Gastrocnemius medialis (tissue), 4 donors: Measurements from ENCODE around the gene AUNIP. TPM values are rescaled to one million over a fixed set of nuclear protein-coding genes. Genes with fewer than 3 reads are reported as not detected.

Experiments used
- ATAC-seq, 2 donors: fragments of 150-250 bp; one replicate each; pipeline ENCODE4 v1.9.1; 2016
- DNase-seq, 2 donors: peaks; one replicate each; pipeline ENCODE4 v3.0.0-alpha.2; 2019
- H3K27ac ChIP-seq, 4 donors: fragments of 200-600 bp; sonication (generic); 1 replicate in 1 of 4; 2 replicates in 3 of 4; pipeline ENCODE4 v1.5.1; 2016 to 2018; ENCODE audit warnings: mild to moderate bottlenecking in 2 of 4, moderate library complexity in 1 of 4
- H3K27me3 ChIP-seq, 3 donors: fragments of 200-600 bp; sonication (generic) in 2 of 3; 1 replicate in 1 of 3; 2 replicates in 2 of 3; pipeline versions ENCODE4 v1.5.1 to v1.6.0; 2016 to 2019; ENCODE audit warnings: mild to moderate bottlenecking in 1 of 3, moderate library complexity in 1 of 3
- H3K36me3 ChIP-seq, 2 donors: fragments of 200-600 bp; sonication (generic) in 1 of 2; one replicate each; pipeline ENCODE4 v1.5.1; 2017 to 2018
- H3K4me1 ChIP-seq, 2 donors: fragments of 200-600 bp; sonication (generic) in 1 of 2; one replicate each; pipeline ENCODE4 v1.5.1; 2016 to 2017; ENCODE audit warnings: mild to moderate bottlenecking in 2 of 2
- H3K4me3 ChIP-seq, 4 donors: fragments of 200-600 bp; sonication (generic) in 3 of 4; 1 replicate in 1 of 4; 2 replicates in 3 of 4; pipeline ENCODE4 v1.5.1; 2016 to 2019; ENCODE audit warnings: mild to moderate bottlenecking in 2 of 4
- H3K9me3 ChIP-seq, 3 donors: fragments of 200-600 bp; sonication (generic) in 2 of 3; 1 replicate in 1 of 3; 2 replicates in 2 of 3; pipeline ENCODE4 v1.5.1; 2016 to 2019
- CTCF ChIP-seq, 5 experiments: fragments of 450-650 bp in 3 of 5; fragments of 200-600 bp in 2 of 5; sonication (generic) in 2 of 5; IDR thresholded peaks in 4 of 5; conservative IDR thresholded peaks in 1 of 5; 1 replicate in 4 of 5; 2 replicates in 1 of 5; pipeline ENCODE4 v1.5.1; 2016 to 2019; ENCODE audit warnings: antibody characterized with exemption in 5 of 5, mild to moderate bottlenecking in 3 of 5, moderate library complexity in 3 of 5
- POLR2A ChIP-seq, 2 donors: fragments of 450-650 bp; IDR thresholded peaks; one replicate each; pipeline ENCODE4 v1.6.1; 2017; ENCODE audit warnings: antibody characterized with exemption in 2 of 2, mild to moderate bottlenecking in 2 of 2, moderate library complexity in 2 of 2
- in situ Hi-C, 4 donors: fragments of 200-750 bp; cut with MboI; loops; one replicate each; pipeline versions ENCODE4 v1.15.0 to v1.8.0; 2017; ENCODE audit warnings: low sequenced_read_pairs in 4 of 4
- intact Hi-C: fragments of 100-400 bp; cut with DNase I; formaldehyde crosslinking; loops from one replicate; pipeline ENCODE4 v1.15.1; 2023; ENCODE audit warnings: low total_unique reads
- total RNA-seq, 4 donors: library from RNA; depleted of rRNA; stranded (reverse); fragments of >200 nt; gene quantifications; one replicate each; pipeline versions ENCODE4 v1.1.0 to v1.2.3, GENCODE V29; 2016

Gene AUNIP
- total RNA-seq, 4 donors from 2014 or later, result not detected

DNA sequence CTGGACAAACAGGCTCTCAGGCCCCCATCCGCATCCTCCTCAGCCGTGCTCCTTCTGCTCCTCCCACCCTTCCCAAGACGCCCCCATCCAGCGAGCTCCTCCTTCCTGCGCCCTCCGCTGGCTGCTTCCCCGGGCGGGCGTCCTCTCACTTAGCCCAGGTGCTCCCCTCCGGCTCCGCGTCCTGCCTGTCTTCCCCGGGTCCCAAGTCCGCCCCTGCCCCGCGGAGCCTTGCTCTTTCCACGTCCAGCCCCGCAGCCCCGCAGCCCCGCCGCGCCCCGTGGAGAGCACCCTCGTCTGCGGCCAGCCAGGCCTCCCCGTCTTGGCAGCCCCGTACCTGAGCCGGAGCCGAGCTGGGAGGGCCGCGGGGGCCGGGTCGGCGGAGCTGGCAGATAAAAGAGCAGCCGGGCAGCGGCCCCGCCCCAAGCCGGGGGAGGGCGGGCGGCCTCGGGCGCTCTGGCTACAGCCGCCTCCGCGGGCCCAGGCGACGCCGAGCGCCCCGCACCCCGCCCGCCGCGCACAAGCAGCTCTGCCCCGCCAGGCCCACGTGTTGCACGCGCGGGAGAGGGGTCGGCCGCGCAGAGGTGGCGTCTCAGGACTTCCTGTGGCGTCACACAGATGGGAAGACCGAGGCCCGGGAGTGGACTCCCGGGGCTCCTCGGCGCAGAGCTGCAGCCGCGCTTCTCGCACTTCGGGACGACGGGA lies 16.0 kb upstream of the AUNIP start, which contains the start of gene PAQR7:
Gene PAQR7, minus strand, starts transcription at position 555 of the 702 bp plus-strand sequence. CDS start 11,869 bp downstream, outside the sequence.
- in situ Hi-C loops, result loop anchor here in 2 of 4 donors (25.0 kb wide), 2 partner anchors 262 to 287 kb away; partner anchors contain the start of genes C1orf232 (in 1 of the 2), FAM110D (in 1 of the 2), ZNF593 (in 1 of the 2) and ZNF593OS (in 1 of the 2)
- ATAC-seq (peak; percentile 74), DNase-seq (peak; percentile 37 to 54)
- peak within 1 kb of the TSS; percentile 64 to 78 (median 71) for H3K4me3 ChIP-seq
- intact Hi-C loops, result no loop called here
- H3K36me3 ChIP-seq, result no peaks in the 10 kb centered on the region
- TF ChIP-seq POLR2A (IDR thresholded peaks at IDR 0.05), result peak; percentile 32 to 43
- TF ChIP-seq CTCF (IDR thresholded peaks at IDR 0.05 in 4 of 5, conservative IDR thresholded peaks at IDR 0.05 in 1 of 5), result no peak
- peak within 1 kb of the TSS; percentile 43 to 73 (median 58) for H3K27ac ChIP-seq
- H3K4me1 ChIP-seq, result peaks cover 6 to 8% of the 10 kb centered on the region in 2 donors
- no peaks in the 10 kb centered on the region for H3K9me3 ChIP-seq
- no peaks in the 10 kb centered on the region for H3K27me3 ChIP-seq

DNA sequence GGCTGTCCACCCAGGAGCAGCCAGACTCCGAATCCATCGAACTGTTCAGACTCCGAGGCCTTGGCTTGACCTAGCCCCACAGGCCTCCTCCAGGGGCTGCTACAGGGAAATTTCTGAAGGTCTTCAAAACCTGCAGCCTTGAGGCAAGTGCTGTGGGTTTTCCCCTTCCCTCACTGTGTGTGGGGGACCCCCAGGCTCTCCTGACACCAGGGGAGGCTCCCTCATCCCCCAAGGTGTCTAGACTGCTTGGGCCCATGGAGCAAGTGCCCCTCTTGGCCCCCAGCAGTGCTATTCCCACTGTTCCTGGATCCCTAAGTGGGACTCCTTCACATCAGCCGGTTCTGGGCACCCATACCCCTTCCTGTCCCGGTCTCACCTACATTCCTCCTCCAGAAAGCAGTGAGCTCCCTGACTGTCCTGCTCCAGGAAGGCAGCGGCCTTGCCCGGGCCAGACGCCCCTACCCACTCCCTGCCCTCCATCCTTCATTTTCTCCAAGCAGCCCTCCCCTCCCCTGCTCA lies 15.4 kb upstream of the AUNIP start:
- TF ChIP-seq CTCF (IDR thresholded peaks at IDR 0.05 in 4 of 5, conservative IDR thresholded peaks at IDR 0.05 in 1 of 5) (no peak), POLR2A (IDR thresholded peaks at IDR 0.05) (no peak)
- Histone ChIP-seq H3K9me3 (no peaks in the 10 kb centered on the region), H3K4me1 (peaks cover 6 to 8% of the 10 kb centered on the region in 2 donors), H3K27me3 (no peaks in the 10 kb centered on the region), H3K4me3 (peak overlapping the region; percentile 64 to 78 (median 71)), H3K27ac (peak overlapping the region in 3 of 4 donors; percentile 56 to 73 (median 60)), H3K36me3 (no peaks in the 10 kb centered on the region)
- DNase-seq (no peak), ATAC-seq (peak in 1 of 2 donors; percentile 10)
- in situ Hi-C loops, result loop anchor here in 2 of 4 donors (25.0 kb wide), 2 partner anchors 263 to 288 kb away; partner anchors contain the start of genes C1orf232 (in 1 of the 2), FAM110D (in 1 of the 2), ZNF593 (in 1 of the 2) and ZNF593OS (in 1 of the 2)
- intact Hi-C loops, result no loop called here

DNA sequence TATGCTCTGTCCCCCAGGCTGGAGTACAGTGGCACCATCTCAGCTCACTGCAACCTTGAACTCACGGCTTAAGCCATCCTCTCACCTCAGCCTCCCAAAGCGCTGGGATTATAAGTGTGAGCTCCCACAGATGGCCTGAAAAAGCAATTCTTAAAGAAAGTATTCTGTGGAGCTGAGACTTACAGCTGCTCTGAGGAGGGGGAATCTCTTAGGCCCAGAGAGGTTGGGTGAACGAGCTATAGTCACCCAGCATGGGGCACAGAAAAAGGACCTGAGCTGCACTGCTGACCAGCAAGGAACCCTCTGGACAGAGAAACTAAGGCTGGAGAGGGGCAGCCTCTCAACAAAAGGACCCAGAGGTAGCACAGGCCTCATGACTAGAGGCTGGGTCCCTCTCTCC lies 15.0 kb upstream of the AUNIP start:
- no peak for TF ChIP-seq POLR2A (IDR thresholded peaks at IDR 0.05)
- no peak for TF ChIP-seq CTCF (IDR thresholded peaks at IDR 0.05 in 4 of 5, conservative IDR thresholded peaks at IDR 0.05 in 1 of 5)
- Histone ChIP-seq H3K36me3 (no peaks in the 10 kb centered on the region), H3K9me3 (no peaks in the 10 kb centered on the region), H3K27ac (peak overlapping the region in 1 of 4 donors; percentile 60), H3K4me3 (peak overlapping the region in 1 of 4 donors; percentile 75), H3K27me3 (no peaks in the 10 kb centered on the region), H3K4me1 (peaks cover 6 to 8% of the 10 kb centered on the region in 2 donors)
- ATAC-seq (no peak), DNase-seq (no peak)
- intact Hi-C loops, result no loop called here
- in situ Hi-C loops, result no loop called here

- H3K4me3 ChIP-seq, result no peak overlapping the region
- H3K9me3 ChIP-seq, result no peaks in the 10 kb centered on the region
- no peaks in the 10 kb centered on the region for H3K27me3 ChIP-seq
- intact Hi-C loops (no loop called here), in situ Hi-C loops (no loop called here)
- H3K36me3 ChIP-seq, result no peaks in the 10 kb centered on the region
- H3K4me1 ChIP-seq, result peaks cover 6 to 8% of the 10 kb centered on the region in 2 donors
- no peak for ATAC-seq
- no peak overlapping the region for H3K27ac ChIP-seq
- DNase-seq, result no peak
- no peak for TF ChIP-seq CTCF (IDR thresholded peaks at IDR 0.05 in 4 of 5, conservative IDR thresholded peaks at IDR 0.05 in 1 of 5)
Observed at GRCh38 chr1:25873120-25873519, 13.9 kb upstream of the AUNIP start.
